ENCODE results near the gene ARL2BP.

DNA sequence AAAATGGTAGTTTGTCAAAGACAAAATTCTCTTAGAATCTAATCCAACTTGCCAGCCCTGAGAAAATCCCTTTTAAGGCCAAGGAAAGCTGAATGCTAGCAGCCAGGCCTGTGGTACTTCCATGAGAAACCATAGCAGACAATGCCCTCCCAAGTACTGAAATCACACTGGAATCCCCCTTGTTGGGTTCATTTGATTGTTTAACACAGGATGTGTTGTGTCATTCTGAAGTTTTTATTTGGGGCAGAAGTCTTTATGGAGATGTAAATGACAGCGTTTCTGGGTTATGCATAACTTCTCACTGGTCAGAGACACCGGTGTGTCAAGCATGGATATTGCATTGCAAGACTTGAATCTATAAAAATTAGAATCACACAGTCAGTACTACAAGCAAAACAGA lies 6.0 kb upstream of the ARL2BP start:
- no peak for TF ChIP-seq POLR2A (IDR thresholded peaks at IDR 0.05)
- TF ChIP-seq, protein P1, sequence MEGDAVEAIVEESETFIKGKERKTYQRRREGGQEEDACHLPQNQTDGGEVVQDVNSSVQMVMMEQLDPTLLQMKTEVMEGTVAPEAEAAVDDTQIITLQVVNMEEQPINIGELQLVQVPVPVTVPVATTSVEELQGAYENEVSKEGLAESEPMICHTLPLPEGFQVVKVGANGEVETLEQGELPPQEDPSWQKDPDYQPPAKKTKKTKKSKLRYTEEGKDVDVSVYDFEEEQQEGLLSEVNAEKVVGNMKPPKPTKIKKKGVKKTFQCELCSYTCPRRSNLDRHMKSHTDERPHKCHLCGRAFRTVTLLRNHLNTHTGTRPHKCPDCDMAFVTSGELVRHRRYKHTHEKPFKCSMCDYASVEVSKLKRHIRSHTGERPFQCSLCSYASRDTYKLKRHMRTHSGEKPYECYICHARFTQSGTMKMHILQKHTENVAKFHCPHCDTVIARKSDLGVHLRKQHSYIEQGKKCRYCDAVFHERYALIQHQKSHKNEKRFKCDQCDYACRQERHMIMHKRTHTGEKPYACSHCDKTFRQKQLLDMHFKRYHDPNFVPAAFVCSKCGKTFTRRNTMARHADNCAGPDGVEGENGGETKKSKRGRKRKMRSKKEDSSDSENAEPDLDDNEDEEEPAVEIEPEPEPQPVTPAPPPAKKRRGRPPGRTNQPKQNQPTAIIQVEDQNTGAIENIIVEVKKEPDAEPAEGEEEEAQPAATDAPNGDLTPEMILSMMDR (IDR thresholded peaks at IDR 0.05): no peak

Data from suprapubic skin (tissue), 3 donors.